Measurements from ENCODE around the gene LSR. TPM values are rescaled to one million over a fixed set of nuclear protein-coding genes. Genes with fewer than 3 reads are reported as not detected.

Gene LSR
- total RNA-seq, 1 donor from 2014 or later, result 0.99 TPM

- Mint-ChIP-seq H3K27me3 (ENCODE audit: low read depth) (peaks cover 7% of the 10 kb centered on the region), H3K4me3 (ENCODE audit: unreplicated experiment) (no peak overlapping the region), H3K27ac (ENCODE audit: unreplicated experiment) (no peak overlapping the region), H3K36me3 (ENCODE audit: low read depth) (no peaks in the 10 kb centered on the region), H3K4me1 (ENCODE audit: low read depth) (no peaks in the 10 kb centered on the region), H3K9me3 (ENCODE audit: low read depth) (no peaks in the 10 kb centered on the region)
- no peak for DNase-seq (ENCODE audit: low spot score)
- no peak for TF ChIP-seq CTCF (IDR thresholded peaks at IDR 0.05)
Observed at GRCh38 chr19:35298561-35298972, 49.8 kb downstream of the LSR start.

GRCh38 chr19:35299523-35300338 is 50.9 kb downstream of the LSR start:
- Mint-ChIP-seq H3K4me3 (ENCODE audit: unreplicated experiment) (no peak overlapping the region), H3K36me3 (ENCODE audit: low read depth) (no peaks in the 10 kb centered on the region), H3K27me3 (ENCODE audit: low read depth) (peaks cover 6% of the 10 kb centered on the region), H3K27ac (ENCODE audit: unreplicated experiment) (no peak overlapping the region), H3K4me1 (ENCODE audit: low read depth) (no peaks in the 10 kb centered on the region), H3K9me3 (ENCODE audit: low read depth) (no peaks in the 10 kb centered on the region)
- DNase-seq (ENCODE audit: low spot score), result no peak
- TF ChIP-seq CTCF (IDR thresholded peaks at IDR 0.05), result no peak

GRCh38 chr19:35300339-35300649 is 51.5 kb downstream of the LSR start:
- no peak overlapping the region for H3K4me3 Mint-ChIP-seq (ENCODE audit: unreplicated experiment)
- no peak for TF ChIP-seq CTCF (IDR thresholded peaks at IDR 0.05)
- H3K27ac Mint-ChIP-seq (ENCODE audit: unreplicated experiment), result no peak overlapping the region
- no peaks in the 10 kb centered on the region for H3K36me3 Mint-ChIP-seq (ENCODE audit: low read depth)
- H3K4me1 Mint-ChIP-seq (ENCODE audit: low read depth), result no peaks in the 10 kb centered on the region
- no peaks in the 10 kb centered on the region for H3K9me3 Mint-ChIP-seq (ENCODE audit: low read depth)
- no peak for DNase-seq (ENCODE audit: low spot score)
- peaks cover 6% of the 10 kb centered on the region for H3K27me3 Mint-ChIP-seq (ENCODE audit: low read depth)

GRCh38 chr19:35301961-35302360 is 53.2 kb downstream of the LSR start:
- H3K4me3 Mint-ChIP-seq (ENCODE audit: unreplicated experiment), result no peak overlapping the region
- TF ChIP-seq CTCF (IDR thresholded peaks at IDR 0.05), result no peak
- no peak overlapping the region for H3K27ac Mint-ChIP-seq (ENCODE audit: unreplicated experiment)
- H3K27me3 Mint-ChIP-seq (ENCODE audit: low read depth), result peaks cover 6% of the 10 kb centered on the region
- H3K36me3 Mint-ChIP-seq (ENCODE audit: low read depth), result no peaks in the 10 kb centered on the region
- DNase-seq (ENCODE audit: low spot score), result no peak
- no peaks in the 10 kb centered on the region for H3K9me3 Mint-ChIP-seq (ENCODE audit: low read depth)
- no peaks in the 10 kb centered on the region for H3K4me1 Mint-ChIP-seq (ENCODE audit: low read depth)

GRCh38 chr19:35302446-35302845 is 53.6 kb downstream of the LSR start:
- H3K36me3 Mint-ChIP-seq (ENCODE audit: low read depth), result no peaks in the 10 kb centered on the region
- H3K27ac Mint-ChIP-seq (ENCODE audit: unreplicated experiment), result no peak overlapping the region
- no peaks in the 10 kb centered on the region for H3K4me1 Mint-ChIP-seq (ENCODE audit: low read depth)
- H3K4me3 Mint-ChIP-seq (ENCODE audit: unreplicated experiment), result no peak overlapping the region
- H3K27me3 Mint-ChIP-seq (ENCODE audit: low read depth), result peaks cover 6% of the 10 kb centered on the region
- H3K9me3 Mint-ChIP-seq (ENCODE audit: low read depth), result no peaks in the 10 kb centered on the region
- TF ChIP-seq CTCF (IDR thresholded peaks at IDR 0.05), result no peak
- no peak for DNase-seq (ENCODE audit: low spot score)
